ENCODE data around the gene MDM2. TPM values are rescaled to one million over a fixed set of nuclear protein-coding genes. Genes with fewer than 3 reads are reported as not detected.

The MDM2 gene
- total RNA-seq, 1 experiment from 2014 or later = 95.2 TPM

- Histone ChIP-seq H3K4me2 (no peak overlapping the region), H3K4me3 (no peak overlapping the region), H3K27me3 (ENCODE audit: insufficient read depth, low read depth) (no peaks in the 10 kb centered on the region), H3K36me3 (ENCODE audit: low read depth) (no peaks in the 10 kb centered on the region), H3K4me1 (replicated peaks; ENCODE audit: insufficient read depth) (no peaks in the 10 kb centered on the region), H2AFZ (no peak overlapping the region), H3F3A (ENCODE audit: insufficient read depth, low read depth) (no peaks in the 10 kb centered on the region), H3K79me2 (ENCODE audit: low read depth) (no peaks in the 10 kb centered on the region), H4K20me1 (ENCODE audit: insufficient read depth) (no peaks in the 10 kb centered on the region), H3K9me3 (ENCODE audit: insufficient read depth, low read depth) (no peaks in the 10 kb centered on the region), H3K27ac (no peak overlapping the region), H3K9me2 (ENCODE audit: insufficient read depth) (no peaks in the 10 kb centered on the region)
- no peak for DNase-seq
- intact Hi-C loops (cut with micrococcal nuclease; ENCODE audit: unreplicated experiment) = no loop called here
- POLR2A ChIA-PET (ENCODE audit: unreplicated experiment) = no interaction called here
- BruUV-seq (replicated peaks) = no TSS peak
- TF ChIP-seq EZH2 (IDR thresholded peaks at IDR 0.05; ENCODE audit: low read depth) (no peak), CTCF (conservative IDR thresholded peaks at IDR 0.05) (no peak)
- CTCF ChIA-PET = no interaction called here
Observed at GRCh38 chr12:68855771-68856170, 47.8 kb downstream of the MDM2 start.

- CTCF ChIA-PET = no interaction called here
- intact Hi-C loops (cut with micrococcal nuclease; ENCODE audit: unreplicated experiment) = no loop called here
- no peaks in the 10 kb centered on the region for H3K4me1 ChIP-seq (replicated peaks; ENCODE audit: insufficient read depth)
- no peaks in the 10 kb centered on the region for H3K79me2 ChIP-seq (ENCODE audit: low read depth)
- H3K4me3 ChIP-seq = no peak overlapping the region
- H3K27me3 ChIP-seq (ENCODE audit: insufficient read depth, low read depth) = no peaks in the 10 kb centered on the region
- POLR2A ChIA-PET (ENCODE audit: unreplicated experiment) = no interaction called here
- H3K9me3 ChIP-seq (ENCODE audit: insufficient read depth, low read depth) = no peaks in the 10 kb centered on the region
- no peaks in the 10 kb centered on the region for H4K20me1 ChIP-seq (ENCODE audit: insufficient read depth)
- H3F3A ChIP-seq (ENCODE audit: insufficient read depth, low read depth) = no peaks in the 10 kb centered on the region
- TF ChIP-seq CTCF (conservative IDR thresholded peaks at IDR 0.05) (no peak), EZH2 (IDR thresholded peaks at IDR 0.05; ENCODE audit: low read depth) (no peak)
- no peaks in the 10 kb centered on the region for H3K36me3 ChIP-seq (ENCODE audit: low read depth)
- H3K4me2 ChIP-seq = no peak overlapping the region
- H2AFZ ChIP-seq = no peak overlapping the region
- DNase-seq = no peak
- H3K27ac ChIP-seq = no peak overlapping the region
- no peaks in the 10 kb centered on the region for H3K9me2 ChIP-seq (ENCODE audit: insufficient read depth)
- BruUV-seq (replicated peaks) = no TSS peak
Observed at GRCh38 chr12:68856510-68856909, 48.5 kb downstream of the MDM2 start.

- Histone ChIP-seq H4K20me1 (ENCODE audit: insufficient read depth) (no peaks in the 10 kb centered on the region), H2AFZ (no peak overlapping the region), H3K79me2 (ENCODE audit: low read depth) (no peaks in the 10 kb centered on the region), H3F3A (ENCODE audit: insufficient read depth, low read depth) (no peaks in the 10 kb centered on the region), H3K4me2 (no peak overlapping the region), H3K4me3 (no peak overlapping the region), H3K9me3 (ENCODE audit: insufficient read depth, low read depth) (no peaks in the 10 kb centered on the region), H3K27me3 (ENCODE audit: insufficient read depth, low read depth) (no peaks in the 10 kb centered on the region), H3K27ac (no peak overlapping the region), H3K4me1 (replicated peaks; ENCODE audit: insufficient read depth) (no peaks in the 10 kb centered on the region), H3K36me3 (ENCODE audit: low read depth) (no peaks in the 10 kb centered on the region), H3K9me2 (ENCODE audit: insufficient read depth) (no peaks in the 10 kb centered on the region)
- intact Hi-C loops (cut with micrococcal nuclease; ENCODE audit: unreplicated experiment) = loop anchor here (5.0 kb wide), 1 partner anchor 390 kb away; no protein-coding TSS in a partner anchor
- ChIA-PET POLR2A (ENCODE audit: unreplicated experiment) (interaction anchor here (0.6 kb wide), 1 partner anchor 63 kb away, joined by 4 read pairs; no protein-coding TSS in a partner anchor), CTCF (interaction anchor here (0.6 to 0.7 kb wide), 2 partner anchors 85 to 1040 kb away, joined by 3 read pairs; no protein-coding TSS in a partner anchor)
- no TSS peak for BruUV-seq (replicated peaks)
- DNase-seq = no peak
- TF ChIP-seq CTCF (conservative IDR thresholded peaks at IDR 0.05) (no peak), EZH2 (IDR thresholded peaks at IDR 0.05; ENCODE audit: low read depth) (no peak)
Observed at GRCh38 chr12:68861890-68862289, 53.9 kb downstream of the MDM2 start.
